Hepatocyte (in vitro differentiated cells): Measurements from ENCODE around the gene CNR1.

Source experiments
- CTCF ChIP-seq: fragments of 200-600 bp; sonication (generic); IDR thresholded peaks from 2 replicates; pipeline ENCODE4 v1.5.1; 2016; ENCODE audit warnings: antibody characterized with exemption, mild to moderate bottlenecking; ENCODE audit not compliant: poor library complexity
- EZH2 ChIP-seq: fragments of 200-600 bp; sonication (generic); IDR thresholded peaks from 2 replicates; pipeline ENCODE4 v1.6.1; 2016; ENCODE audit warnings: antibody characterized with exemption, mild to moderate bottlenecking, borderline replicate concordance

GRCh38 chr6:88157106-88157505 lies 9.0 kb downstream of the CNR1 start:
- TF ChIP-seq CTCF (no peak), EZH2 (no peak)
